ENCODE data around the gene PANK4. TPM values are rescaled to one million over a fixed set of nuclear protein-coding genes. Genes with fewer than 3 reads are reported as not detected.

PANK4 gene
- total RNA-seq, 6 donors from 2014 or later: 20.7 to 123 (median 36.9) TPM

DNA sequence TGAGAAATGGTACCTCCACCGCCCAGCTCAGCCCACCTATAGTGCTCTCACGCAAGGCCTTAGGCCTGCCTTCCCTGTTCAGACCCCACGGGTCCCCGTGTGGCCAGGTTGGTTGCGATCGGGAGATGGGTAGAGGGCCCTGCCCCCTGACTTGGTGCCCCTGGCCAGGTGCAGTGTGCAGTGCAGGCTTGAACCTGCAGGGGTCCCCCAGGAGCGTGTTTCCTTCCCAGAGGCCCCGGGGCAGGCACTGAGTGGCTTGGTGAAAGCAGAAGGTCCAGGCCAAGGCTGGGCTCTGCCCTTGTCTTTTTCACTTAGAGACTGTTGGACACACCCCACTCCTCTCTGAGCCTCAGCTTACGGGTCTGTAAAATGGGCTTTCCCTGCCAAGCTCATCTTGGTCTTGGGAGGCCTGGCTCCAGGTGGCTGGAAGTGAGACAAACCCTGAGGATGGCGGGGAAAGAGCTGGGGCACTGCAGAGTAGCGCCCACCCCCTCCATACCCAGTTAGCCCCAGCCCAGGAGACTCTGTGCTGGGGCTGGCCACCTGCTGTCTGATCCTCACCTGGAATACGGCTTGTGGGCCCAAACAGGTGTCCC is 13.0 kb upstream of the PANK4 start:
- 74 to 77% methylated on average over 4 to 12 of the region's 12 CpGs for WGBS, 2 donors
- DNase-seq: peak in 1 of 2 donors; percentile 54
- H3K27me3 ChIP-seq: peaks cover 0 to 8% (median 4%) of the 10 kb centered on the region in 4 donors

DNA sequence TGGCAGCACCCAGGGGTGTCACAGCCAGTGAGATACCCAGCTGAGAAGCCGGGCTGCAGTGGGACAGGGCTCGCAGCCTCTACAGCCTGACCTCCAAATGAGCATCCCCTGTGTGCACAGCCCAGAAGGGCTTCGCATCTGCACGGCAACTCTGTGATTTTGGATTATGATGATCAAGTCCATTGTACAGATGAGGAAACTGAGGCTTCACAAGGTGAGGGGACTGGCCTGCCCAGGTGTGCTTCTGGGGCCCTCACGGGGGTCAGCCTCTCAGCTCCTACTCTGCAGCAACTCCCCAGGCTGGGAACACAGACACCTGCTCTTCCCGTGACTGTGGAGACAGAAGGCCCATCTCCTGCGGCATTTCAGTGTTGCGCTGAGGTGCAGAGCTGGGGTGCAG is 12.5 kb upstream of the PANK4 start:
- H3K4me1 ChIP-seq: peaks cover 11 to 37% (median 33%) of the 10 kb centered on the region in 4 donors
- no peak overlapping the region for H3K27ac ChIP-seq
- 96 to 100% methylated on average over 3 to 8 of the region's 8 CpGs for WGBS, 2 donors
- peak in 1 of 2 donors; percentile 25 for DNase-seq
- H3K27me3 ChIP-seq: peaks cover 0 to 8% (median 4%) of the 10 kb centered on the region in 4 donors
- no peak for ATAC-seq (ENCODE audit: low FRiP score in 2 of 2)
- H3K9me3 ChIP-seq: no peaks in the 10 kb centered on the region
- H3K4me3 ChIP-seq: no peak overlapping the region
- no peaks in the 10 kb centered on the region for H3K36me3 ChIP-seq
- TF ChIP-seq, protein P1, sequence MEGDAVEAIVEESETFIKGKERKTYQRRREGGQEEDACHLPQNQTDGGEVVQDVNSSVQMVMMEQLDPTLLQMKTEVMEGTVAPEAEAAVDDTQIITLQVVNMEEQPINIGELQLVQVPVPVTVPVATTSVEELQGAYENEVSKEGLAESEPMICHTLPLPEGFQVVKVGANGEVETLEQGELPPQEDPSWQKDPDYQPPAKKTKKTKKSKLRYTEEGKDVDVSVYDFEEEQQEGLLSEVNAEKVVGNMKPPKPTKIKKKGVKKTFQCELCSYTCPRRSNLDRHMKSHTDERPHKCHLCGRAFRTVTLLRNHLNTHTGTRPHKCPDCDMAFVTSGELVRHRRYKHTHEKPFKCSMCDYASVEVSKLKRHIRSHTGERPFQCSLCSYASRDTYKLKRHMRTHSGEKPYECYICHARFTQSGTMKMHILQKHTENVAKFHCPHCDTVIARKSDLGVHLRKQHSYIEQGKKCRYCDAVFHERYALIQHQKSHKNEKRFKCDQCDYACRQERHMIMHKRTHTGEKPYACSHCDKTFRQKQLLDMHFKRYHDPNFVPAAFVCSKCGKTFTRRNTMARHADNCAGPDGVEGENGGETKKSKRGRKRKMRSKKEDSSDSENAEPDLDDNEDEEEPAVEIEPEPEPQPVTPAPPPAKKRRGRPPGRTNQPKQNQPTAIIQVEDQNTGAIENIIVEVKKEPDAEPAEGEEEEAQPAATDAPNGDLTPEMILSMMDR (IDR thresholded peaks at IDR 0.05): no peak
- TF ChIP-seq EP300 (IDR thresholded peaks at IDR 0.05) (no peak), POLR2A (IDR thresholded peaks at IDR 0.05) (no peak), POLR2AphosphoS5 (IDR thresholded peaks at IDR 0.05) (no peak)

More for the DNA sequence above, 13.0 kb upstream of the PANK4 start:
- Histone ChIP-seq H3K4me1 (peaks cover 16 to 40% (median 36%) of the 10 kb centered on the region in 4 donors), H3K27ac (no peak overlapping the region), H3K4me3 (no peak overlapping the region), H3K9me3 (no peaks in the 10 kb centered on the region), H3K36me3 (no peaks in the 10 kb centered on the region)
- ATAC-seq (ENCODE audit: low FRiP score in 2 of 2): no peak
- TF ChIP-seq EP300 (IDR thresholded peaks at IDR 0.05) (no peak), POLR2AphosphoS5 (IDR thresholded peaks at IDR 0.05) (no peak)
- TF ChIP-seq, protein P1 (IDR thresholded peaks at IDR 0.05): peak in 4 of 6 experiments; percentile 26 to 38 (median 34)

DNA sequence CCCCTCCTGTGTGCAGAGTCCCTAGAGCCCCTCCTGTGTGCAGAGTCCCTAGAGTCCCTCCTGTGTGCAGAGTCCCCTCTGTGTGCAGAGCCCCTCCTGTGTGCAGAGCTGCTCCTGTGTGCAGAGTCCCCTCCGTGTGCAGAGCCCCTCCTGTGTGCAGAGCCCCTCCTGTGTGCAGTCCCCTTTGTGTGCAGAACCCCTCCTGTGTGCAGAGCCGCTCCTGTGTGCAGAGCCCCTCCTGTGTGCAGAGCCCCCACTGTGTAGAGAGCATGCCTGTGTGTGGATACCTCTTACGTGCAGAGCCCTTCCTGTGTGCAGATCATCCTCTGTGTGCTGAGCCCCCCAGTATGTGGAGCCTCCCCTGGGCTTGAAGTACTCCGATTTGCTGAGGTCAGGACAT is 12.0 kb upstream of the PANK4 start:
- Histone ChIP-seq H3K4me1 (peaks cover 8 to 33% (median 29%) of the 10 kb centered on the region in 4 donors), H3K4me3 (no peak overlapping the region), H3K36me3 (no peaks in the 10 kb centered on the region), H3K9me3 (no peaks in the 10 kb centered on the region), H3K27me3 (peaks cover 0 to 10% (median 4%) of the 10 kb centered on the region in 4 donors), H3K27ac (no peak overlapping the region)
- TF ChIP-seq POLR2AphosphoS5 (IDR thresholded peaks at IDR 0.05) (no peak), POLR2A (IDR thresholded peaks at IDR 0.05) (no peak), EP300 (IDR thresholded peaks at IDR 0.05) (no peak)
- TF ChIP-seq, protein P1 (IDR thresholded peaks at IDR 0.05): no peak
- 87 to 90% methylated on average over 2 to 4 of the region's 4 CpGs for WGBS, 2 donors
- no peak for ATAC-seq (ENCODE audit: low FRiP score in 2 of 2)
- peak in 1 of 2 donors; percentile 6 for DNase-seq

DNA sequence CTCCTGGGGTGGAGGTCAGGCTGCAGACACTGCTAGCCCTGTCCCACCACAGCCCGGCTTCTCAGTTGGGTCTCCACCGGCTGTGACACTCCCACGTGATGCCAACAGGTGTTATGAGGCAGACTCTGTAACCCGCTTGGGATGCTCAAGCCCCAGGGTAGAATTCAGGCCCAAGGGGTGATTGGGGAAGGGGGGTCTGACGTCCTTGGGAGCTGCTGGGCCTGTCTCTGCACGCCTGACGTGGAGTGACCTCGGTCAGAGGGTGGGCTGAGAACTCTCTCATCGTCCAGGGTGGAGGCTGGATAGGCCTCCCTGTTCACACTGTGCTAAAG is 11.4 kb upstream of the PANK4 start:
- Histone ChIP-seq H3K4me1 (peaks cover 8 to 32% (median 29%) of the 10 kb centered on the region in 4 donors), H3K27me3 (peaks cover 0 to 12% (median 4%) of the 10 kb centered on the region in 4 donors), H3K27ac (no peak overlapping the region), H3K9me3 (no peaks in the 10 kb centered on the region), H3K36me3 (no peaks in the 10 kb centered on the region), H3K4me3 (no peak overlapping the region)
- ATAC-seq (ENCODE audit: low FRiP score in 2 of 2) (no peak), DNase-seq (no peak)
- TF ChIP-seq POLR2AphosphoS5 (IDR thresholded peaks at IDR 0.05) (no peak), POLR2A (IDR thresholded peaks at IDR 0.05) (no peak), EP300 (IDR thresholded peaks at IDR 0.05) (no peak)
- TF ChIP-seq, protein P1 (IDR thresholded peaks at IDR 0.05): no peak
- 76% methylated on average over 9 of the region's 9 CpGs; no CpG with 5 or more reads in 1 of the 2 donors for WGBS, 2 donors

DNA sequence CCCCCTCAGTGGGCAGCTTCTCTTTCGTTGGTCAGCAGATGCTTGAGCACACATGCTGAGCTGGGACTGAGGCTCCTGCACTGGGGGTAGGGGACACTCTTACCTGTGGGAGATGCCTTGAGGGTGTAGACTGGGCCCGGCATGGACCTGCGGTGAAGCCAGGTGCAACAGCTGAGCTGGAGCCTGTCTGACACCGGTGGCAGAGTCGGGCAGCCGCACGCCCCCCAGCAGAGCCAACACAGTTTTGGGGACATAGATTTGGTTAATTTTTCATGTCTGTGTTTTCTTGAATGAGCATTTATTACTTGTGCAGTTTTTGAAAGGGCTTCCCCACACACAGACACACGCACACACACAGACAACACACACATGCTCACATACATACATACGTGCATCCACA is 9.6 kb upstream of the PANK4 start:
- Histone ChIP-seq H3K9me3 (no peaks in the 10 kb centered on the region), H3K4me3 (no peak overlapping the region), H3K36me3 (no peaks in the 10 kb centered on the region), H3K27ac (no peak overlapping the region), H3K27me3 (peaks cover 0 to 19% (median 7%) of the 10 kb centered on the region in 4 donors), H3K4me1 (peaks cover 8 to 28% (median 25%) of the 10 kb centered on the region in 4 donors)
- TF ChIP-seq POLR2AphosphoS5 (IDR thresholded peaks at IDR 0.05): no peak
- TF ChIP-seq, protein P1 (IDR thresholded peaks at IDR 0.05): no peak
- no peak for TF ChIP-seq POLR2A (IDR thresholded peaks at IDR 0.05)
- TF ChIP-seq EP300 (IDR thresholded peaks at IDR 0.05): no peak
- DNase-seq: peak in 1 of 2 donors; percentile 56
- no peak for ATAC-seq (ENCODE audit: low FRiP score in 2 of 2)
- WGBS, 2 donors: 93% methylated on average over 6 to 9 of the region's 9 CpGs
